K562 (cell line): ENCODE data around the gene HIVEP1. TPM values are rescaled to one million over a fixed set of nuclear protein-coding genes. Genes with fewer than 3 reads are reported as not detected.

Source experiments
- ELK1 ChIP-seq: sonication (generic); formaldehyde crosslinking; IDR thresholded peaks from 2 replicates; pipeline ENCODE4 v1.8.1; 2022; ENCODE audit warnings: missing genetic modification reagents
- MXI1 ChIP-seq: IDR thresholded peaks from 2 replicates; pipeline ENCODE4 v1.6.1; 2011; ENCODE audit warnings: low read depth, mild to moderate bottlenecking, improper control_type of control experiment, low read length
- TARDBP ChIP-seq: fragments of 450-650 bp; IDR thresholded peaks from 2 replicates; pipeline ENCODE4 v1.6.1; 2016
- YY1 ChIP-seq, 3 experiments: IDR thresholded peaks; 2 replicates each; pipeline ENCODE4 v1.6.1; 2011; ENCODE audit warnings: low read length in 2 of 3, mild to moderate bottlenecking in 2 of 3, moderate library complexity in 2 of 3, borderline replicate concordance in 1 of 3, control low read depth in 1 of 3, low read depth in 1 of 3; ENCODE audit not compliant: insufficient read depth in 3 of 3, insufficient replicate concordance in 2 of 3, control insufficient read depth in 1 of 3, insufficient read length in 1 of 3; ENCODE audit errors: extremely low read depth in 1 of 3
- polyA plus RNA-seq, 8 experiments: library from polyadenylated mRNA; depleted of rRNA in 4 of 8; stranded (reverse) in 5 of 8; unstranded in 3 of 8; fragments of >200 nt; fragmentation: Nextera tagmentation in 2 of 8; fragmentation: Illumina TruSeq in 1 of 8; extraction: Ambion mirVana in 2 of 8; extraction: Trizol in 1 of 8; gene quantifications; 2 replicates each; pipeline versions ENCODE4 v1.2.1 to v1.2.3, GENCODE V29; 2011 to 2014; ENCODE audit warnings: inconsistent platforms in 1 of 8, missing spikeins in 1 of 8
- total RNA-seq, 7 experiments: library from RNA; depleted of rRNA in 6 of 7; stranded (reverse); fragments of >200 nt in 6 of 7; fragmentation: Illumina TruSeq in 2 of 7; extraction: Trizol in 2 of 7; gene quantifications; 2 replicates each; pipeline versions ENCODE4 v1.2.1 to v1.2.3, GENCODE V29; 2011 to 2021; ENCODE audit warnings: low replicate concordance in 1 of 7
- TF ChIP-seq, protein P1 (sequence below): fragments of 200-800 bp; sonication (Bioruptor generic); IDR thresholded peaks from 2 replicates; pipeline ENCODE4 v1.6.1; 2017; ENCODE audit warnings: missing genetic modification characterization, missing compliant biosample characterization
- TF ChIP-seq, protein P2 (sequence below): fragments of 250-450 bp; sonication (Bioruptor Pico); IDR thresholded peaks from 2 replicates; pipeline ENCODE4 v1.8.0; 2022; ENCODE audit warnings: inconsistent platforms

HIVEP1 gene
- total and polyA plus RNA-seq, 9 of the 15 experiments (the other 6 are each of a cell fraction or from before 2014, with no cell fraction given), result 6.0 to 33.3 (median 21.7) TPM

DNA sequence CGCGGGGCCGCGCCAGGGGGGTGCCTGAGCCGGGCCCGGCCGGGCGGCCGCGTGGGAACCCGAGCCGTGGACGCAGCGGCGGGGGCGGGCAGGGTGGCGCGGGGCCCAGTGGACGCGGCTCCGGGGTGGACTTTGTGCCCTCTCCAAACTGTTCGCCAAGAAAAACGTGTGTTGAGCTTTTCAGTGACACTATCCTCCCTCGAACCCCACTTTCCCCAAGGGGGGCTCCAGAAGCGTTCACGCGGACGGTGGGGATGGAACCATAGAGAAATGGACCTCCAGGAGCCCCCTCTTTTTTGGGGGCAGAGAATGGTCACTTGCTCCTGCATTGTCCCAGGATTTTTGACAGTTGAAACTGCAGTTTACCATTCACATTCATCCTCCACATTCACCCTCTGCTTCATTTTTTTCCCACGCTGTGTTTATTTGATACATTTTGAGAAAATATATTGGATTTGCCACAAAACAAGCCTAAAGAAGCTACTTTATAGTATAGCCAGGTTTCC, 2.9 kb upstream of the HIVEP1 start (continued):
- peak in 1 of 3 experiments; percentile 45 for TF ChIP-seq YY1 (IDR thresholded peaks at IDR 0.05; ENCODE audit: borderline replicate concordance in 1 of 3, control insufficient read depth in 1 of 3, extremely low read depth in 1 of 3, insufficient read depth in 3 of 3, insufficient read length in 1 of 3, insufficient replicate concordance in 2 of 3, low read depth in 1 of 3, low read length in 2 of 3)
- no peak for TF ChIP-seq MXI1
- TF ChIP-seq TARDBP, result 0 out of 2 replicates have a peak, but pooled peaks have one; percentile 22
- no peak for TF ChIP-seq ELK1 (CRISPR knock-in tag)
- TF ChIP-seq, protein P1, sequence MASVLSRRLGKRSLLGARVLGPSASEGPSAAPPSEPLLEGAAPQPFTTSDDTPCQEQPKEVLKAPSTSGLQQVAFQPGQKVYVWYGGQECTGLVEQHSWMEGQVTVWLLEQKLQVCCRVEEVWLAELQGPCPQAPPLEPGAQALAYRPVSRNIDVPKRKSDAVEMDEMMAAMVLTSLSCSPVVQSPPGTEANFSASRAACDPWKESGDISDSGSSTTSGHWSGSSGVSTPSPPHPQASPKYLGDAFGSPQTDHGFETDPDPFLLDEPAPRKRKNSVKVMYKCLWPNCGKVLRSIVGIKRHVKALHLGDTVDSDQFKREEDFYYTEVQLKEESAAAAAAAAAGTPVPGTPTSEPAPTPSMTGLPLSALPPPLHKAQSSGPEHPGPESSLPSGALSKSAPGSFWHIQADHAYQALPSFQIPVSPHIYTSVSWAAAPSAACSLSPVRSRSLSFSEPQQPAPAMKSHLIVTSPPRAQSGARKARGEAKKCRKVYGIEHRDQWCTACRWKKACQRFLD (CRISPR knock-in tag), result peak; percentile 77
- TF ChIP-seq, protein P2, sequence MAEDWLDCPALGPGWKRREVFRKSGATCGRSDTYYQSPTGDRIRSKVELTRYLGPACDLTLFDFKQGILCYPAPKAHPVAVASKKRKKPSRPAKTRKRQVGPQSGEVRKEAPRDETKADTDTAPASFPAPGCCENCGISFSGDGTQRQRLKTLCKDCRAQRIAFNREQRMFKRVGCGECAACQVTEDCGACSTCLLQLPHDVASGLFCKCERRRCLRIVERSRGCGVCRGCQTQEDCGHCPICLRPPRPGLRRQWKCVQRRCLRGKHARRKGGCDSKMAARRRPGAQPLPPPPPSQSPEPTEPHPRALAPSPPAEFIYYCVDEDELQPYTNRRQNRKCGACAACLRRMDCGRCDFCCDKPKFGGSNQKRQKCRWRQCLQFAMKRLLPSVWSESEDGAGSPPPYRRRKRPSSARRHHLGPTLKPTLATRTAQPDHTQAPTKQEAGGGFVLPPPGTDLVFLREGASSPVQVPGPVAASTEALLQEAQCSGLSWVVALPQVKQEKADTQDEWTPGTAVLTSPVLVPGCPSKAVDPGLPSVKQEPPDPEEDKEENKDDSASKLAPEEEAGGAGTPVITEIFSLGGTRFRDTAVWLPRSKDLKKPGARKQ (CRISPR knock-in tag), result no peak
- TF ChIP-seq, all 486 proteins: peak for 33
